ENCODE results near the gene EMC10. TPM values are rescaled to one million over a fixed set of nuclear protein-coding genes. Genes with fewer than 3 reads are reported as not detected.

The EMC10 gene
- polyA plus RNA-seq, 1 of the 3 experiments (the other 2 are of a cell fraction): 218 TPM

- ChIA-PET CTCF (interaction anchor here (1.1 to 2.7 kb wide), 5 partner anchors 23 to 93 kb away, joined by 3 to 14 read pairs (median 4); no protein-coding TSS in a partner anchor), POLR2A (no interaction called here)
- no peaks in the 10 kb centered on the region for H4K20me1 ChIP-seq (ENCODE audit: insufficient read depth)
- H3K27me3 ChIP-seq (ENCODE audit: insufficient read depth): no peaks in the 10 kb centered on the region
- H3K4me3 ChIP-seq (ENCODE audit: low read depth in 2 of 2, low read length in 1 of 2): peak overlapping the region in 1 of 2 experiments; percentile 37; a peak in 1 of 4 replicates
- no peaks in the 10 kb centered on the region for H3K9me2 ChIP-seq
- H3K36me3 ChIP-seq (replicated peaks in 1 of 2; ENCODE audit: control insufficient read depth in 1 of 2, insufficient read depth in 2 of 2, low read length in 1 of 2): no peaks in the 10 kb centered on the region
- H3K4me2 ChIP-seq: no peak overlapping the region
- H2AFZ ChIP-seq (ENCODE audit: low read depth): no peak overlapping the region
- H3K27ac ChIP-seq (ENCODE audit: low read depth in 2 of 2, low read length in 1 of 2): peak overlapping the region in 1 of 2 experiments; percentile 98; a peak in 2 of 4 replicates
- no peak for TF ChIP-seq SIN3A (IDR thresholded peaks at IDR 0.05; ENCODE audit: borderline replicate concordance, low read depth, low read length)
- no peak for TF ChIP-seq REST (IDR thresholded peaks at IDR 0.05; ENCODE audit: low read depth, low read length)
- peak in 1 of 2 experiments; percentile 26; a peak in 1 of 4 replicates for TF ChIP-seq EP300 (IDR thresholded peaks at IDR 0.05; ENCODE audit: borderline replicate concordance in 1 of 2, low read depth in 1 of 2, low read length in 1 of 2)
- peak; percentile 48; the same call in 1 of the 2 replicates for TF ChIP-seq RCOR1 (IDR thresholded peaks at IDR 0.05; ENCODE audit: low read length)
- peak; percentile 70 for TF ChIP-seq CHD2 (IDR thresholded peaks at IDR 0.05; ENCODE audit: low read length, partially characterized antibody)
- no peak for TF ChIP-seq YY1 (IDR thresholded peaks at IDR 0.05; ENCODE audit: low read depth)
- TF ChIP-seq GATA2 (CRISPR knock-in tag; IDR thresholded peaks at IDR 0.05): peak; percentile 46; the same call in 1 of the 2 replicates
- no peak for TF ChIP-seq CTCF (IDR thresholded peaks at IDR 0.05)
- peak; percentile 32; the same call in 1 of the 2 replicates for TF ChIP-seq FOXJ3 (CRISPR knock-in tag; IDR thresholded peaks at IDR 0.05)
- TF ChIP-seq MXI1 (IDR thresholded peaks at IDR 0.05; ENCODE audit: low read depth, low read length): peak; percentile 19; the same call in 1 of the 2 replicates
- TF ChIP-seq NFIC (IDR thresholded peaks at IDR 0.05; ENCODE audit: borderline replicate concordance): no peak
- no peak for TF ChIP-seq RXRA (IDR thresholded peaks at IDR 0.05; ENCODE audit: borderline replicate concordance, low read depth)
- no peak for TF ChIP-seq POLR2AphosphoS5 (IDR thresholded peaks at IDR 0.05; ENCODE audit: low read depth, low read length)
- DNase-seq: peak; percentile 95
- peaks cover 11% of the 10 kb centered on the region; the same call in 1 of the 2 replicates for H3K79me2 ChIP-seq (ENCODE audit: insufficient read depth)
- no peaks in the 10 kb centered on the region for H3K9me3 ChIP-seq
- no peak overlapping the region for H3K9ac ChIP-seq
- 55% methylated on average over 32 of the region's 38 CpGs for whole genome bisulfite sequencing (ENCODE audit: low lambda C conversion rate)
- no peaks in the 10 kb centered on the region for H3F3A ChIP-seq (replicated peaks; ENCODE audit: insufficient read depth)
- H3K4me1 ChIP-seq (ENCODE audit: control insufficient read depth in 1 of 2, insufficient read depth in 2 of 2, low read depth in 1 of 2, low read length in 1 of 2): peaks cover 0 to 41% of the 10 kb centered on the region in 2 experiments; a peak in 1 of 4 replicates
Measured at GRCh38 chr19:50514346-50515167, 38.2 kb downstream of the EMC10 start.

Measured in SK-N-SH (cell line).